Measurements from ENCODE around the gene STRIP1.

DNA sequence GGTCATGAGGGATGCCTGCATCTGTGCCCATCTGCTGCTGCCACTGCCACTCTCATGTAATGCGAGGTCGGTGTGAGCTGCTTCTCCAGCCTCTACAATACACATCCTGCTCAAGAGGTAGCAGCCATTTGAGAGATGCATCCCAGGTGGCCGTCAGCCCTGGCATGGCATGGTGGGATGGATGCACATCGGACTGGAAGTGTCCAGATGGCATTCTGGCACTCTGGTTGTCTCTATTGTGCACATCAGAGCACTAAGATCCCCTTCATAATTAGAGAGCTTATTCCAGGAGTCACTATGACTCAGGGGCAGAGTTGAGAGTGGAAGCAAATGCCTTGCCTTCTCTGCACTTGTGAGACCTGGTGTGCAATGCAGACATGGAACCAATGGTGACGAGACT, 3.8 kb downstream of the STRIP1 start:
- TF ChIP-seq, protein P1, sequence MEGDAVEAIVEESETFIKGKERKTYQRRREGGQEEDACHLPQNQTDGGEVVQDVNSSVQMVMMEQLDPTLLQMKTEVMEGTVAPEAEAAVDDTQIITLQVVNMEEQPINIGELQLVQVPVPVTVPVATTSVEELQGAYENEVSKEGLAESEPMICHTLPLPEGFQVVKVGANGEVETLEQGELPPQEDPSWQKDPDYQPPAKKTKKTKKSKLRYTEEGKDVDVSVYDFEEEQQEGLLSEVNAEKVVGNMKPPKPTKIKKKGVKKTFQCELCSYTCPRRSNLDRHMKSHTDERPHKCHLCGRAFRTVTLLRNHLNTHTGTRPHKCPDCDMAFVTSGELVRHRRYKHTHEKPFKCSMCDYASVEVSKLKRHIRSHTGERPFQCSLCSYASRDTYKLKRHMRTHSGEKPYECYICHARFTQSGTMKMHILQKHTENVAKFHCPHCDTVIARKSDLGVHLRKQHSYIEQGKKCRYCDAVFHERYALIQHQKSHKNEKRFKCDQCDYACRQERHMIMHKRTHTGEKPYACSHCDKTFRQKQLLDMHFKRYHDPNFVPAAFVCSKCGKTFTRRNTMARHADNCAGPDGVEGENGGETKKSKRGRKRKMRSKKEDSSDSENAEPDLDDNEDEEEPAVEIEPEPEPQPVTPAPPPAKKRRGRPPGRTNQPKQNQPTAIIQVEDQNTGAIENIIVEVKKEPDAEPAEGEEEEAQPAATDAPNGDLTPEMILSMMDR (IDR thresholded peaks at IDR 0.05; ENCODE audit: extremely low read depth in 1 of 2, insufficient read depth in 1 of 2, low read depth in 1 of 2, low read length in 2 of 2) = no peak
- TF ChIP-seq POLR2A (IDR thresholded peaks at IDR 0.05; ENCODE audit: low read depth, low read length) = no peak
- TF ChIP-seq EZH2 (IDR thresholded peaks at IDR 0.05; ENCODE audit: borderline replicate concordance, low read depth, low read length, severe bottlenecking) = no peak
- TF ChIP-seq GATA2 (IDR thresholded peaks at IDR 0.05; ENCODE audit: insufficient read depth, insufficient read length, low read depth, low read length) = no peak
- TF ChIP-seq MYC (IDR thresholded peaks at IDR 0.05; ENCODE audit: low read depth, low read length) = no peak
- TF ChIP-seq, protein P2, sequence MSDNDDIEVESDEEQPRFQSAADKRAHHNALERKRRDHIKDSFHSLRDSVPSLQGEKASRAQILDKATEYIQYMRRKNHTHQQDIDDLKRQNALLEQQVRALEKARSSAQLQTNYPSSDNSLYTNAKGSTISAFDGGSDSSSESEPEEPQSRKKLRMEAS (IDR thresholded peaks at IDR 0.05; ENCODE audit: insufficient read depth, insufficient read length) = no peak
- no peak for TF ChIP-seq POLR2AphosphoS5 (IDR thresholded peaks at IDR 0.05; ENCODE audit: insufficient read depth, low read depth, low read length)
- no peak for TF ChIP-seq JUN (IDR thresholded peaks at IDR 0.05; ENCODE audit: borderline replicate concordance, insufficient read depth, insufficient read length, low read depth)
- no peak for TF ChIP-seq FOS (IDR thresholded peaks at IDR 0.05; ENCODE audit: borderline replicate concordance, insufficient read depth, low read length)

Data from endothelial cell of umbilical vein (primary cell).